MM.1S (cell line): ENCODE results near the gene PDE4A.

ENCODE experiments used
- DNase-seq: peaks from one replicate; pipeline ENCODE4 v3.0.0-alpha.2; 2015
- H2AFZ ChIP-seq: fragments of 300-600 bp; sonication (generic); 2 replicates; pipeline ENCODE4 v1.6.0; 2016; ENCODE audit warnings: antibody characterized with exemption, low read length
- H3F3A ChIP-seq: fragments of 300-600 bp; sonication (generic); 2 replicates; pipeline ENCODE4 v1.6.1; 2016; ENCODE audit warnings: mild to moderate bottlenecking, antibody characterized with exemption, low read length, moderate library complexity, mixed read lengths; ENCODE audit not compliant: insufficient read depth
- H3K27ac ChIP-seq: fragments of 300-600 bp; sonication (generic); 2 replicates; pipeline ENCODE4 v1.5.1; 2016; ENCODE audit warnings: mild to moderate bottlenecking, low read length
- H3K27me3 ChIP-seq: fragments of 300-600 bp; sonication (generic); replicated peaks from 2 replicates; pipeline ENCODE4 v1.6.0; 2016; ENCODE audit warnings: low read length; ENCODE audit not compliant: insufficient read depth
- H3K36me3 ChIP-seq: fragments of 300-600 bp; sonication (generic); replicated peaks from 2 replicates; pipeline ENCODE4 v1.6.1; 2016; ENCODE audit warnings: mild to moderate bottlenecking, low read length, mixed read lengths; ENCODE audit not compliant: insufficient read depth
- H3K4me1 ChIP-seq: fragments of 300-600 bp; sonication (generic); 2 replicates; pipeline ENCODE4 v1.6.1; 2016; ENCODE audit warnings: low read length, mixed read lengths
- H3K4me2 ChIP-seq: fragments of 300-600 bp; sonication (generic); 2 replicates; pipeline ENCODE4 v1.6.0; 2016; ENCODE audit warnings: low read depth, low read length
- H3K4me3 ChIP-seq: fragments of 300-600 bp; sonication (generic); 2 replicates; pipeline ENCODE4 v1.5.1; 2016; ENCODE audit warnings: low read length, mixed read lengths
- H3K79me2 ChIP-seq: fragments of 300-600 bp; sonication (generic); 2 replicates; pipeline ENCODE4 v1.6.1; 2016; ENCODE audit warnings: mixed run types, low read length, mixed read lengths
- H3K9ac ChIP-seq: fragments of 300-600 bp; sonication (generic); 2 replicates; pipeline ENCODE4 v1.6.1; 2016; ENCODE audit warnings: low read length, mixed read lengths
- H3K9me2 ChIP-seq: fragments of 300-600 bp; sonication (generic); replicated peaks from 2 replicates; pipeline ENCODE4 v1.6.1; 2016; ENCODE audit warnings: mild to moderate bottlenecking, low read length, mixed read lengths; ENCODE audit not compliant: insufficient read depth
- H3K9me3 ChIP-seq: fragments of 300-600 bp; sonication (generic); replicated peaks from 2 replicates; pipeline ENCODE4 v1.6.1; 2016; ENCODE audit warnings: mild to moderate bottlenecking, low read length, mixed read lengths; ENCODE audit not compliant: insufficient read depth
- H4K20me1 ChIP-seq: fragments of 300-600 bp; sonication (generic); 2 replicates; pipeline ENCODE4 v1.6.1; 2016; ENCODE audit warnings: mild to moderate bottlenecking, low read length, moderate library complexity, mixed read lengths; ENCODE audit not compliant: insufficient read depth
- CTCF ChIP-seq: fragments of 300-600 bp; sonication (generic); IDR thresholded peaks from 2 replicates; pipeline ENCODE4 v1.5.1; 2016; ENCODE audit warnings: antibody characterized with exemption, low read length, mixed read lengths
- EZH2 ChIP-seq: fragments of 300-600 bp; sonication (generic); optimal IDR thresholded peaks from 2 replicates; pipeline ENCODE3; 2017; ENCODE audit warnings: low read depth, mild to moderate bottlenecking, antibody characterized with exemption, low read length, mixed read lengths
- EZH2phosphoT487 ChIP-seq: fragments of 300-600 bp; sonication (generic); IDR thresholded peaks from 2 replicates; pipeline ENCODE4 v1.6.1; 2018; ENCODE audit warnings: antibody characterized with exemption, low read length

The PDE4A gene

DNA sequence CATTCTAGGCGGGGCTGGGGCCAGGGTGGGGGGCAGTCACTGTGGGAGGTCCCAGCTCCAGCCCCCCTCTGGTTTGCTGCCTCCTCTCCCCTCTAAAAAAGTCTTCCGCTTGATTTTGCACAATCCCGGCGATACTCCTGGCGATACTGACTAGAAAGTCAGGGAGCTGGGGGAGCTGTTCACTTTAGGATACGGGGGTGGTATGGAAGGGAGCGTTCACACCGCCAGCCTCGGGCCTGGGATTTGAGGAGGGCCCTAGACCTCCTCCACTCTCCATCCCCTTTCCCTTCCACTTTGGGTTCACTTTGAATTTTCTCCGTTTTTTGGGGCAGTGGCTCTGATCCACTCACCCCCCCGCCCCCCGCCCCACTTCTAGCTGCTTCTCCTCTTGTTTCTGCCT lies 47.8 kb downstream of the PDE4A start:
- Histone ChIP-seq H3K27ac (no peak overlapping the region), H3K27me3 (no peaks in the 10 kb centered on the region), H3K9me3 (no peaks in the 10 kb centered on the region), H3K36me3 (no peaks in the 10 kb centered on the region), H3F3A (no peaks in the 10 kb centered on the region), H3K9me2 (no peaks in the 10 kb centered on the region), H4K20me1 (no peaks in the 10 kb centered on the region), H3K4me3 (no peak overlapping the region), H3K79me2 (no peaks in the 10 kb centered on the region), H3K4me2 (no peak overlapping the region), H2AFZ (no peak overlapping the region), H3K4me1 (no peaks in the 10 kb centered on the region), H3K9ac (no peak overlapping the region)
- TF ChIP-seq CTCF = no peak
- no peak for TF ChIP-seq EZH2
- TF ChIP-seq EZH2phosphoT487 = no peak
- no peak for DNase-seq

DNA sequence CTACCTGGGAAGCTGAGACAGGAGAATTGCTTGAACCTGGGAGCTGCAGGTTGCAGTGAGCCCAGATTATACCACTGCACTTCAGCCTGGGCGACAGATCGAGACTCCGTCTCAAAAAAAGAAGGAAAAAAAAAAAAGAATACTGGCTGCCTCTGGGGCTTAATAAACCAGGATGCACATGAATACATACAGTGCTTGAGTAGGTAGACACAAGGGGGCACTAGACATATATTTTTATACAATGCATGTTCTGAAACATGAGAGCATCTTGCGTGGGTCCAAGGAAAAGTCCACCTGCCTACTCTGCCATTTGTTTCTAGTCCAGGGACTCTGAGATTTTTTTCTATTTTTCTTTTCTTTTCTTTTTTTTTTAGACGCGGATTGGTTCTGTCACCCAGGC lies 51.6 kb downstream of the PDE4A start:
- no peaks in the 10 kb centered on the region for H4K20me1 ChIP-seq
- H3K4me1 ChIP-seq = no peaks in the 10 kb centered on the region
- H2AFZ ChIP-seq = no peak overlapping the region
- no peak for TF ChIP-seq EZH2phosphoT487
- TF ChIP-seq EZH2 = no peak
- peak; percentile 42 for TF ChIP-seq CTCF
- H3K27ac ChIP-seq = no peak overlapping the region
- H3F3A ChIP-seq = no peaks in the 10 kb centered on the region
- H3K79me2 ChIP-seq = no peaks in the 10 kb centered on the region
- peak; percentile 55 for DNase-seq
- H3K9me3 ChIP-seq = no peaks in the 10 kb centered on the region
- H3K36me3 ChIP-seq = no peaks in the 10 kb centered on the region
- no peaks in the 10 kb centered on the region for H3K9me2 ChIP-seq
- no peak overlapping the region for H3K4me3 ChIP-seq
- H3K27me3 ChIP-seq = no peaks in the 10 kb centered on the region
- no peak overlapping the region for H3K4me2 ChIP-seq
- no peak overlapping the region for H3K9ac ChIP-seq

GRCh38 chr19:10473192-10473591 lies 52.9 kb downstream of the PDE4A start:
- no peak for TF ChIP-seq EZH2
- no peak for TF ChIP-seq EZH2phosphoT487
- TF ChIP-seq CTCF = no peak
- Histone ChIP-seq H3K27ac (no peak overlapping the region), H3K9me3 (no peaks in the 10 kb centered on the region), H3K4me2 (no peak overlapping the region), H3K36me3 (no peaks in the 10 kb centered on the region), H3K79me2 (no peaks in the 10 kb centered on the region), H3F3A (no peaks in the 10 kb centered on the region), H3K4me3 (no peak overlapping the region), H3K27me3 (no peaks in the 10 kb centered on the region), H3K9me2 (no peaks in the 10 kb centered on the region), H3K9ac (no peak overlapping the region), H2AFZ (no peak overlapping the region), H4K20me1 (no peaks in the 10 kb centered on the region), H3K4me1 (no peaks in the 10 kb centered on the region)
- no peak for DNase-seq
